Right atrium auricular region (tissue), 2 donors: Measurements from ENCODE around the gene SPATA31D3. TPM values are rescaled to one million over a fixed set of nuclear protein-coding genes. Genes with fewer than 3 reads are reported as not detected.

Experiments
- DNase-seq: peaks from one replicate; pipeline ENCODE4 v3.0.0-alpha.2; 2019; ENCODE audit warnings: low spot score
- H3K27ac ChIP-seq, 2 donors: fragments of 200-600 bp; sonication (generic); 1 replicate in 1 of 2; 2 replicates in 1 of 2; pipeline ENCODE4 v1.5.1; 2016 to 2019
- H3K27me3 ChIP-seq, 2 donors: fragments of 200-600 bp; sonication (generic); one replicate each; pipeline versions ENCODE4 v1.5.1 to v1.6.0; 2017 to 2019
- H3K36me3 ChIP-seq: fragments of 200-600 bp; sonication (generic); one replicate; pipeline ENCODE4 v1.5.1; 2016
- H3K4me1 ChIP-seq, 2 donors: fragments of 200-600 bp; sonication (generic); one replicate each; pipeline versions ENCODE4 v1.5.1 to v1.6.0; 2017 to 2019
- H3K4me3 ChIP-seq, 2 donors: fragments of 200-600 bp; sonication (generic); 1 replicate in 1 of 2; 2 replicates in 1 of 2; pipeline ENCODE4 v1.5.1; 2017 to 2019; ENCODE audit warnings: mild to moderate bottlenecking in 1 of 2, moderate library complexity in 1 of 2
- H3K9me3 ChIP-seq, 2 donors: fragments of 200-600 bp; sonication (generic); one replicate each; pipeline ENCODE4 v1.5.1; 2019
- total RNA-seq, 2 donors: library from RNA; depleted of rRNA; stranded (reverse); fragments of >200 nt; gene quantifications; one replicate each; pipeline ENCODE4 v1.1.0, GENCODE V29; 2016
- TF ChIP-seq, protein P1 (sequence below), 2 donors: fragments of 200-600 bp; sonication (generic); IDR thresholded peaks; one replicate each; pipeline ENCODE4 v1.5.1; 2019; ENCODE audit warnings: antibody characterized with exemption in 2 of 2

The SPATA31D3 gene
- total RNA-seq, 2 donors from 2014 or later = not detected

GRCh38 chr9:81971727-81972126, 28.4 kb downstream of the SPATA31D3 start:
- Histone ChIP-seq H3K4me3 (no peak overlapping the region), H3K4me1 (no peaks in the 10 kb centered on the region), H3K27ac (no peak overlapping the region), H3K27me3 (no peaks in the 10 kb centered on the region), H3K36me3 (no peaks in the 10 kb centered on the region), H3K9me3 (peaks cover 0 to 9% of the 10 kb centered on the region in 2 donors)
- TF ChIP-seq, protein P1, sequence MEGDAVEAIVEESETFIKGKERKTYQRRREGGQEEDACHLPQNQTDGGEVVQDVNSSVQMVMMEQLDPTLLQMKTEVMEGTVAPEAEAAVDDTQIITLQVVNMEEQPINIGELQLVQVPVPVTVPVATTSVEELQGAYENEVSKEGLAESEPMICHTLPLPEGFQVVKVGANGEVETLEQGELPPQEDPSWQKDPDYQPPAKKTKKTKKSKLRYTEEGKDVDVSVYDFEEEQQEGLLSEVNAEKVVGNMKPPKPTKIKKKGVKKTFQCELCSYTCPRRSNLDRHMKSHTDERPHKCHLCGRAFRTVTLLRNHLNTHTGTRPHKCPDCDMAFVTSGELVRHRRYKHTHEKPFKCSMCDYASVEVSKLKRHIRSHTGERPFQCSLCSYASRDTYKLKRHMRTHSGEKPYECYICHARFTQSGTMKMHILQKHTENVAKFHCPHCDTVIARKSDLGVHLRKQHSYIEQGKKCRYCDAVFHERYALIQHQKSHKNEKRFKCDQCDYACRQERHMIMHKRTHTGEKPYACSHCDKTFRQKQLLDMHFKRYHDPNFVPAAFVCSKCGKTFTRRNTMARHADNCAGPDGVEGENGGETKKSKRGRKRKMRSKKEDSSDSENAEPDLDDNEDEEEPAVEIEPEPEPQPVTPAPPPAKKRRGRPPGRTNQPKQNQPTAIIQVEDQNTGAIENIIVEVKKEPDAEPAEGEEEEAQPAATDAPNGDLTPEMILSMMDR (IDR thresholded peaks at IDR 0.05) = no peak
- no peak for DNase-seq

GRCh38 chr9:81974764-81975163, 31.5 kb downstream of the SPATA31D3 start:
- Histone ChIP-seq H3K4me1 (no peaks in the 10 kb centered on the region), H3K36me3 (no peaks in the 10 kb centered on the region), H3K9me3 (peaks cover 0 to 9% of the 10 kb centered on the region in 2 donors), H3K4me3 (no peak overlapping the region), H3K27ac (no peak overlapping the region), H3K27me3 (no peaks in the 10 kb centered on the region)
- no peak for DNase-seq
- TF ChIP-seq, protein P1 (IDR thresholded peaks at IDR 0.05) = no peak

DNA sequence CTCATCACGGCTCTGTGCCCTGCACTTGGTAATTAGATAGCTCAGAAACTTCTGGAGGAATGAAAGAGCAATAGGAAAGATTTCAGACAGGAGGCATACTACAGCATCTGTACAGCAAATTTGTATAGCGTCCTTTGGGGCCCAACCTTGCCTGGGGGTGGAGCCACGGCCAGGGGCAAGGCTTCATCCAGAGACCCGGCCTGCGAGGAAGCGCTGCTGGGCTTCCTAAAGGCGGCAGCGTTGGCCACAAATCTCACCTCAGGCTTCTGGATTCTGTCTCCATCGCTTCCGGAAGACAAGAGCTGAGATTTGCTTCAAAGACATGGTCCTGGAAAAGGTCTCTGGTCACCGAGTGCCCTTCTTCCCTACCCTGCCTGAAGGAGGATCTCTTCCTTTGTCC, 33.1 kb downstream of the SPATA31D3 start:
- Histone ChIP-seq H3K9me3 (peaks cover 0 to 9% of the 10 kb centered on the region in 2 donors), H3K36me3 (no peaks in the 10 kb centered on the region), H3K27ac (no peak overlapping the region), H3K27me3 (no peaks in the 10 kb centered on the region), H3K4me3 (no peak overlapping the region), H3K4me1 (no peaks in the 10 kb centered on the region)
- TF ChIP-seq, protein P1 (IDR thresholded peaks at IDR 0.05) = no peak
- DNase-seq = no peak

GRCh38 chr9:81979196-81979595, 35.9 kb downstream of the SPATA31D3 start:
- no peak overlapping the region for H3K27ac ChIP-seq
- TF ChIP-seq, protein P1 (IDR thresholded peaks at IDR 0.05) = no peak
- H3K36me3 ChIP-seq = no peaks in the 10 kb centered on the region
- H3K9me3 ChIP-seq = peaks cover 0 to 4% of the 10 kb centered on the region in 2 donors
- no peaks in the 10 kb centered on the region for H3K27me3 ChIP-seq
- no peak for DNase-seq
- H3K4me3 ChIP-seq = no peak overlapping the region
- no peaks in the 10 kb centered on the region for H3K4me1 ChIP-seq

DNA sequence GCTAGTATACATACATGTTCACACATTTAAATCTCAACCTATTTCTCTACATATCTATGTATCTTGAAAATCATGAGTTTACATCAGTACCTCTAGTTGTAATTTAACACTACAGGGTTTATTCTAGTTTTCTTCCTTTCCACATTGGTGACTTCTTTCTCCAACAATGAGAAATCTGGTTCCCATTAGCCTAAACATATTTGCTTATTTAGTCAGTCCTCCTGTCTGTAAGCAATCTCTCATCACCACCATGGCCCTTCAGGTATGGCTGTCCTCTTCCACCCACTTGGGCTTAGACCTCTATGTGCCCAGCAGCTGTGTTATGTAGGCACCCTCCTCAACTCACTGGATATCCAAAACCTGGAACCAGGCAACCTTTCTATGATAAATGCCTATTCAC, 37.3 kb downstream of the SPATA31D3 start:
- no peak for DNase-seq
- H3K36me3 ChIP-seq = no peaks in the 10 kb centered on the region
- H3K4me1 ChIP-seq = no peaks in the 10 kb centered on the region

GRCh38 chr9:81981883-81982282, 38.6 kb downstream of the SPATA31D3 start:
- H3K9me3 ChIP-seq = no peaks in the 10 kb centered on the region
- no peaks in the 10 kb centered on the region for H3K36me3 ChIP-seq
- H3K27me3 ChIP-seq = no peaks in the 10 kb centered on the region
- TF ChIP-seq, protein P1 (IDR thresholded peaks at IDR 0.05) = no peak
- H3K4me3 ChIP-seq = no peak overlapping the region
- no peak overlapping the region for H3K27ac ChIP-seq
- H3K4me1 ChIP-seq = no peaks in the 10 kb centered on the region
- no peak for DNase-seq

More for the DNA sequence above, 37.3 kb downstream of the SPATA31D3 start:
- no peak overlapping the region for H3K4me3 ChIP-seq
- no peak overlapping the region for H3K27ac ChIP-seq
- H3K9me3 ChIP-seq = no peaks in the 10 kb centered on the region
- TF ChIP-seq, protein P1 (IDR thresholded peaks at IDR 0.05) = no peak
- no peaks in the 10 kb centered on the region for H3K27me3 ChIP-seq
